Fibroblast of gingiva (primary cell): Measurements from ENCODE around the gene SORCS2.
A peak's percentile ranks its signal among the peaks of the same experiment; 100 is the strongest.
"Not testable (repeated sequence)": the region's sequence is repeated elsewhere in the genome, so short reads cannot be mapped to it uniquely, and the experiment has no call there.

Experiments used
- DNase-seq: peaks from one replicate; pipeline ENCODE4 v3.0.0-alpha.2; 2011; ENCODE audit warnings: low read depth

Gene SORCS2

DNA sequence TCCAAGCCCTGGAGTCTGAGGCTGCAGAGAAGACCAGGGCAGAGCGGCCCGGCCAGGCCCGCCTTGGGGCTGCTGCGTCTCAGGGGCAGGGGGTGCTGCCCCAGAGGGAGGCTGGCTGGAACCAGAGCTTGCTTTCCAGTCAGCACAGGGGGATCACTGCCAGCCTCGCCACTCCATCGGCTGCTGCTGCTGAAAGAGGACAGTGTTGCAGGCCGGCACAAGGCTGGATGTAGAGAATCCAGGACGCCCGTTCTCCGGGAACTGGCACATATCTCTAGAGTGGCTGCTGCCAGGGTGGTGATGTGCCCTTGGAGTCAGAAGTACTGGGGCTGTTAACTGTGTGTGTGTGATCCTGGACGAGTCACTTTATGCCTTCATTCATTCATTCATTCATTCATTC lies 31.9 kb upstream of the SORCS2 start:
- no peak for DNase-seq

DNA sequence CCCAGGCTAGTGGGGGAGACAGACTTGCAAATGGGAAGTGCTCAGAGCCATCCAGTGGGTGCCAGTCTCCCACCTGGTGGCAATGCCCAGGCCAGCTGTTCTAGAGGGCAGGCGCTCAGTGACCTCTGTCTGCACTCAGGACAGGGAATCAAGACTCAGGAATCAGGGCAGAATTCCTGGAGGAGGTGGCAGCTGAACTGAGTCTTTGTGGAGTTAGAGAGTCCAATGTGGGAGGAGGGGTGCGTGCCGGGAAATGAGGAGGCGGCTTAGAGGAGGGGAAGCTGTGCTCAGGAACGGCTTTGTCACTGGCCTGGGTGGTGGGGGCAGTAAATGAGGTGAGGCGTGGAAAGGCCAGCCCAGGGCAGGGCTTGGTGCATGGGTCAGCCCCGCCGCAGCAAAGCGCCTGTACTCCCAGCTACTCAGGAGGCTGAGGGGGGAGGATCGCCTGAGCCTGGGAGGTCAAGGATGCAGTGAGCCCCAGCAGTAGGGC lies 31.3 kb upstream of the SORCS2 start:
- DNase-seq: no peak

DNA sequence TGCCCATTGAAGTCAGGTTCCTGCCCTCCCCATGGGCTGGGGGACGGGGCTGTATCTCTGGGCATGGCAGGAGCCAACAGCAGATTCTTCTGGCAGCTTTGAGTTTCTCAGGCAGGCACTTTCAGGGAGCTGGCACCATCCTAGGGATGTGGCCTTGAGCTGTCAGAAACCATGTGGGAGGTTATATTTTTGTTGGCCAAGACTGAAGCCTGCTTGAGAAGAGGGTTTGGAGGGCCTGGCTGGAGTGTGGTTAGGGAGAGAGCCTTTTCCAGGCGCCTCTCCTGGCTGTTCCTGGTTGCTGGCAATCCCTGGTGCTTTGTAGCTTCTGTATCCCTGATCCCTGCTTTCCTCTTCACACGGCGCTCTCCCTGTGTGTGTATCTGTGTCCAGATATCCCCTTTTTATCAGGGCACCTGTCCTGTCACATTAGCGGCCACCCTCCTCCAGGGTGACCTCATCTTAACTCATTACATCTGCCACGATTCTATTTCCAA lies 30.6 kb upstream of the SORCS2 start:
- DNase-seq: peak; percentile 59

DNA sequence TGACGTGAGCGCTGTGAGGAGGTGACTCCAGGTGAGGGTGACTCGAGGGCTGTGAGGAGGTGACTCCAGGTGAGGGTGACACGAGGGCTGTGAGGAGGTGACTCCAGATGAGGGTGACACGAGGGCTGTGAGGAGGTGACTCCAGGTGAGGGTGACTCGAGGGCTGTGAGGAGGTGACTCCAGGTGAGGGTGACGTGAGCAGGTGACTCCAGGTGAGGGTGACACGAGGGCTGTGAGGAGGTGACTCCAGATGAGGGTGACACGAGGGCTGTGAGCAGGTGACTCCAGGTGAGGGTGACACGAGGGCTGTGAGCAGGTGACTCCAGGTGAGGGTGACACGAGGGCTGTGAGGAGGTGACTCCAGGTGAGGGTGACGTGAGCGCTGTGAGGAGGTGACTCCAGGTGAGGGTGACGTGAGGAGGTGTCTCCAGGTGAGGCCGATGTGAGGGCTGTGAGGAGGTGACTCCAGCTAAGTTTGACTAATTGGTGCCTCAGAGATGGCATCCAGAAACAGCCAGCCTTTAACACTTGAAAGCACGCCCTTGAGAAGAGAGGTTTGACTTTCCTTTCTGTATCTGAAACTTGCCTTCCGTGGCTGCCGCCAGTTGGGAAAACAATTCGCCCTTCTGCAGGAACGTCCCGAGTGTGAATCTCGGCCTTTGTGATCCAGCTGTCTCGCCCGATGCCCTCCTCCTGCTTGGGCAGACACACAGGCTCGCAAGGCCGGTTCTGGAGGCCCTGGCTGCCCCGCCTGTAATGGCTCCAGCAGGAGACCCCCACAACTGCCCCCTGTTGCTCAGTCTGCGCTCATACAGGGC lies 27.1 kb upstream of the SORCS2 start:
- DNase-seq: not testable (repeated sequence)

DNA sequence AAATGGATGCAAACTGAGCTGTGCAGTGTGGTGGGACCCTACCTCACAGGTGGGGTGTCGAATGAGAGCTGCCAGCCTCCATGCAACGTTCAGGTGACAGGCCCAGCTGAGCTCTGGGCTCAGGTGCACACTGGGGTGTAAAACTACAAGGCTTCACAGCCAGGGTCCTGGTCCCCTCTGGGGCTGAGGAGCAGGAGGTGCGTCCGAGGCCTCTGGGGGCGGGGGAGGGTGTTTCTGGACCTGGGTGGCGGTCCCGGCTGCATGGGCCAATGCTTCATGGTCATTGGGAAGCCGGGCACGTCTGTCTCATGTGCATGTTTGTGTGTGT lies 26.5 kb upstream of the SORCS2 start:
- DNase-seq: no peak

DNA sequence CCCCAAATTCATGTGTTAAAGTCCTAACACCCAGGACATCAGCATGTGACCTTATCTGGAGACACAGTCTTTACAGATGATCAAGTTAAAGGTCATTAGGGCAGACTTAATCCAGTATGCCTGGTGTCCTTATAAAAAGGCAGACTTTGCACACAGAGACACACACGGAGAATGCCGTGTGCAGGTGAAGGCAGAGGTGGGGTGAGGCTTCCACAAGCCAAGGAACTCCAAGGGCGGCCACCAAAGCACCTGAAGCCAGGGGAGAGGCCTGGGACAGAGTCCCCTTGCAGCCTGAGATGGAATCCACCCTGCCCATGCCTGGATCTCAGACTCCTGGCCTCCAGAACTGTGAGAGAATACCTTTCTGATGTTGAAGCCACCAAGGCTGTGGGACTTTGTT lies 26.1 kb upstream of the SORCS2 start:
- DNase-seq: no peak

DNA sequence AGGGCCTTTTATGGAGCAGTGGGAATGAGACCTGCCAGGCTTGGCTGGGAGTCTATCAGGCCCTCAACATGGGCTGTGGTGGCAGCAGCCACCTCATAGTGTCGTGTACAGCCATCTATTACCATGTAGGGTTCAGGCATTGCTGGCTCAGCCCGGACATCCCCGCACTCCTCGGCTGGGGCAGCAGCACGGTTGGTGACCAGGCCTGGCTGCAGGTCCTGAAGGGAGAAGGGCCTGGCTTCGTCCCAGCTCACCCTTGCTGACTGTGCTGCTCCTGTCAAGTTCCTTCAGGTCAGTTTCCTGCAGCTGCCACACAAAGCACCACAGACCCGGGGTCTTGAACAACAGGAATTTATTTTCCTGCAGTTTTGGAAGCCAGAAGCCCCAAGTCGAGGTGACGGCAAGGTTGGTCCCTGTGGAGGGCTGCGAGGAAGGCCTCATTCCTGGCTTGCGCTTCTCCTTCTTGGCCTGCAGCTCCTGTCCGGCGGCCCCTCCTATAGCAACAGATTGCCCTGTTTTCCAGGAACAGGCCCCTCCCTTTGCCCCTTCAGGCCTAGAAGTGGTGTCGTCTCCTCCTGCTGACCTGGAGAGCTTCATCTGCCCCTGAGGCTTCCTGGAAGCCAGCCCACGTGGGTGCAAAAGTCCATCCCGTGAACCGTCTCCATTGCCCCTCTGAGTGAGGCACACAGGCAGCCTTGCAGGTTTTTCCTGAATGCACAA lies 25.2 kb upstream of the SORCS2 start:
- DNase-seq: no peak

DNA sequence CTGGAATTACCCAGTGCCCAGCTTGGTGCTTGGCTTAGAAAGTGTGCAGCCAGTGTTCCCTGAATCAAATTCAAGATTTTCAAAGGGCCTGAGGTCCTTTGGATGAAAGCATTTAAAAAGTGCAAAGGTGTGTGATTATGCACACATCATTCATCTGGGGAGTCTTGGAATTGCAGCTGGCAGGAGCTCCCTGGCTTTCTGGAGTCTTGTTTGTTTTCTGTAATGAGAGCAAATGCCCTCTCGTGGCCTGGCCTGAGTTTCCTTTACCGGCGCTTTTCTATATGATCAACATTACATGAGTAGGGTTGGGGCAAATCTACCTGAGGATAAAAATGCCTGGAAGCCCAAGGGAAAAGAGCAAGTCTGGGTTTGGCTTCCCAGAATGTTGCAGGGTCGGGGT lies 24.6 kb upstream of the SORCS2 start:
- no peak for DNase-seq

DNA sequence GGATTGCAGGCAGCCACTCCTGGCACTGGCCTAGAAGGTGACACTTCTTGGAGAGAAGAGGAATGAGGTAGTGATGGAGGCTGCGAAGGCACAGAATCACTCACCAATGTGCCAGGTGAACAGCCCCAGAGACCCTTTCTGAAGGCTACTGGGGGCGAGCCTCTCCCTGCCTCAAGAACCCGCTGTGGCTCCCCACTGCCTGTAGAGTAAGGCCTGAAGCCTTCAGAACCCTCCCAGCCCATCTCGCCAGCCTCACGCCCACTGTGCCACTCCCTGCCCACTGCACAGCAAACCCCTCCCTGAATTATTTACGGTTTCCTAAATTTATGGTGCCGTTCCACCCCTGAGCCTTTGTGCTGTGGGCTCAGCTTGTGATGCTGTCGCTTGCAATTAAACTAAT lies 24.2 kb upstream of the SORCS2 start:
- no peak for DNase-seq

DNA sequence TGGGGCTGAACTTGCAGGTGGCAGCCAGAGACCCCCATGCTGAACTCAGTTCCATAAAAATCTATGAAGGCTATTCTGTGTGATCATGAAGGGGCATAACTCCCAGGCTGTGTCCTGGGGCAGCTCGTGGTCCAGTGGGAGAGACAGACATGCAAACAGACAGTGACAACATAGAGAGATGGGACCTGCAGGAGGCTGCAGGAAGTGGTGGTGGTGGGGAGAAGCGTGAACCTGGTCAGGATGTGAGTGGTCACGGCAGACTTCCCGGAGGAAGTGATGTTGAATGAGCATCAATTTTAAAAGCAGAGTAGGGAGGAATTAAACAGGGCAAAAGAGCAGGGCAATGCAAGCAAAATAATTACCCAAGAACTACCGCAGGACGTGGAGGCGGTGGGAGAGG lies 23.2 kb upstream of the SORCS2 start:
- no peak for DNase-seq

DNA sequence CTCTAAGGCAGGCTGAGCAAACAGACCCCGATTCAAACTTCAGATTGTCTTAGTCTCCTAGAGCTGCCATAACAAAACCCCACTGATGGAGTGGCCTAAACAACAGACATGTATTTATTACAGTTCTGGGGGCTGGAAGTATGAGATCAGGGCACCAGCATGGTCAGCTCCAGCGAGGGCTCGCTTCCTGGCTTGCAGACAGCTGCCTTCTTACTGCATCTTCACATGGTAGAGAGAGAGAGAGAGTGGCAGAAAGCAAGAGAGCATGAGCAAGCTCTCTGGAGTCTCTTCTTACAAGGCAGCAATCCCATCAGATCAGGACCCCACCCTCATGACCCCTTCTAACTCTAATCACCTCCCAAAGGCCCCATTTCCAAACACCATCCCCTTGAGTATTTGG lies 22.3 kb upstream of the SORCS2 start:
- DNase-seq: no peak

DNA sequence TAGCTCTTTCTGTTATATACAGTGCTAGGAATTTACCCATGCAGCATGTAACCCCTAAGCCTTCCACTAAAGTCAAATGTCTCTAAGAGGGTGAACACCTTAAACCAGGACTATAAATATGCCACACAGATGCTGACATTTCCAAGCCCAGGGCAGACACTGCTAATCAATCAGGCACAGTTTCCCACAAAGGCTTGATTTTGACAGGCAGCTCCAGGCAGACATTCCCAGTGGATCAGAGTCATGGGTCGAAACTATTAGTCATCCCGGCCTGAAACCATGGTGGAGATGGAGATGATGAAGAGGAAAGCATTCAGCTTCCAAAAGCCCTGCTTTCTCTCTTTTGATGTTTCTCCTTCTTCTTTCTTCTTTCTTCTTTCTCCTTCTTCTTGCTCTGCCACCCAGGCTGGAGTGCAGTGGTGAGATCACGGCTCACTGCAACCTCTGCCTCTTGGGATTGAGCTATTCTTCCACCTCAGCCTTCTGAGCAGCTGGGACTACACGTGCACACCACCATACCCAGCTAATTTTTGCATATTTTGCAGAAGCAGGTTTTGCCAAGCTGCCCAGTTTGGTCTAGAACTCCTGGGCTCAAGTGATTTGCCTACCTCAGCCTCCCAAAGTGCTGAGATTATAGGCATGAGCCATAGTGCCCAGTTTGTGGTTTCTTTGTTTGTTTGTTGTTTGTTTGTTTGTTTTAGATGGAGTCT lies 21.0 kb upstream of the SORCS2 start:
- DNase-seq: no peak

DNA sequence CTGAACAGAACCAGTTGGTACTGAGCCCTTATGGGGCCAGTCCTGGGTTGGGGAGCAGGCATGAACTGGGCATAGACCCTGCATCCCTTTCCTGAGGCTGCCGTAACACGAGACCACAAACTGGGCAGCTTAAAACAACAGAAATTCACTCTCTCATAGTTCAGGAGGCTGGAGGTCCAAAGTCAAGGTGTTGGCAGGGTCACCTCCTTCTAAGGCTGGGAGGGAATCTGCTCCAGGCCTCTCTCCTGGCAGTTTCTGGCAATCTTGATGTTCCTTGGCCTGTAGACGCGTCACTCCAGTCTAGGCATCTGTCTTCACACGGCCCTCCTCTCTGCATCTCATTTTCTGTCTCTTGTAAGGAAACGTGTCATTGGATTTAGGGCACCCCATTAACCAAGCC lies 19.8 kb upstream of the SORCS2 start:
- DNase-seq: no peak

DNA sequence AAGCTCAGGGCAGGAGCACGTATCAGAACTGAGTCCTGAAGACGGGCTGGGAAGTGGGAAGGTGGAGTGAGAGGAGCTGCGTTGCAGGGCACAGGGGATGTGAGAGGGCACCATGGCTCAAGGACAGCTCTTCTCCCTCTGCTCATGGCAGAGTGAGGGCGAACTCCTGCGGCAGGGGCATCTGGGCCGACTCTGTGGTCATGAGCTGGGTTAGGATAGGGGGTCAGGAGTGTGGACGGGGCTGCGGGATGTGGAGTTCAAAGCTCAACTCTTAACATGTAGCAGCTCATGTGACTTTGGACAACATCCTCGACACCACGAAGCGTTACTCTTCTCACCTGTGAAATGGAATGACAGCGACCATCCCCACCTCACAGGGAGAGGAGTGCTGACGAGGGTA lies 19.4 kb upstream of the SORCS2 start:
- no peak for DNase-seq

DNA sequence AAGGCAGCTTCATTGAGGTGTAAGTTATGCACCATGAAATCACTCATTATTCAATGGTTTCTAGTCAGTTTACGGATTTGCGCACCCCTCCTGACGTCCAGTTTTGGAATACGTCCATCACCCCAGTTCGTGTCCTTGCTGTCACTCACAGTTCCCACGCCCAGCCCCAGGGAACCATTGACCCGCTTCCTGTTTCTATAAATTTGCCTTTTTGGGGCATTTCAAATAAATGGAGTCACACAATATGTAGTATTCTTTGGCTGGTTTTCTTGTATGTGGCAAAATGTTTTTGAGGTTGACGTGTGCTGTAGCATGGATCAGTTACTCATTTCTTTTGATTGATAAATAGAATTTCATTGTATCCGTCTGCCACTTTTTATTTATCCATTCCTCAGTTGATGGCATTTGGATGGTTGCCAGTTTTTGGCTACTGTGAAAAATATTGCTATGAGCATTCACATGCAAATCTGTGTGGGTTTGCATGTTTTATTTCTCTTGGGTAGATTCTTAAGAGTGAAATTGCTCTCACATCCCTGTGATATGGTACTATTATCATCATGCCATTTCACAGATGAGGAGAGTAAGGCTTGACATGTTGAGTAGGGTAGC lies 18.4 kb upstream of the SORCS2 start:
- DNase-seq: no peak

DNA sequence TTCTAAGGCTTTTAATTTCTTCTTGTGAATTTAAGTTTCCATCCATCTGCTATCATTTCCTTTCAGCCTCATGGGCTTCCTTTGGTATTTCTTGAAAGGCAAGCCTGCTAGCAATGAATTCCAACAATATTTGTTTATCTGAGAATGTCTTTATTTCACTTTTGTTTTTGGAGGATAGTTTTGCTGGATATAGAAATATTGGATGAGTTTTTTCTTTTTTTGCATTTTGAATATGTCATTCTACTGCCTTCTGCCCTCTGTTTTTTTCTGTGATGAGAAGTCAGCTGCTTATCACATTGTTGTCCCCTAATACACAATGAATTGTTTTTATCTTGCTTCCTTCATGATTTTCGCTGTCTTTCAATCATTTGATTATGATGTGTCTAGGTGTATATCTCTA lies 13.2 kb upstream of the SORCS2 start:
- no peak for DNase-seq

DNA sequence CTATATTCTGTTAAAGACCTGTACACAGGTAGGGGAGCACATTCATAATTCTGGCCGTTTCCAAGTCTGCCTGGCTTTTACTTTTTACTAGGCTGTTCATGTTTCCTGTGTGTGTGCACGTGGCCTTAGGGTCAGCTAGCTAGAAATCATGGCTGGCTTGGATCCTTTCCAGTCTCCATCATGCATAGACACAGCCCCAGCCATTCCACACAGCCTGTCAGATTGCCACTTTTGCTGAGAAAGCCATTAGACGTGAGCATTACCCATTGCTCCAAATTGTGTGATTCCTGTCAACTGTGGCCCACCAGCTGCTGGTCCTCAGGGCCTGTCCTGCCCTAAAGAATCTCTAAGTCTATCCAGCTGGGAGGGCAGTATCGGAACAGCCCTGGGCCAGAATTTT lies 11.4 kb upstream of the SORCS2 start:
- no peak for DNase-seq

DNA sequence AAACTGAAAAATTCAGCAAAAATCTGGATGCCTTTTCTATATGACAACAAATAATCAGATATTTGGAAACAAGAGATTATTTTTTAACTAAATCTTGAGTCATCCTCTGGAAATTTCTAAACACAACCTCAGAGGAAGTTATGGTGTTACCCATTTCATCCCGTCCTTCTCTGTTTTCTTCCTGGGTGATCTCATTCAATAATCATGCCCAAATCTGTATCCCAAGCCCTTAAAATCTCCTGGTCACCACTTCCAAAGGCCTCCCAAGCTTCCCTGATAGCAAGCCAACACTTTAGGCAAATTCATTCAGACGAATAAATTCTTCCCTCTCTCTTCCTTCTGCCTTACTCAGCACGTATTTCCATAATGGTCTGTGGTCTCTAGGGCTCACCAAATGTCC lies 9.7 kb upstream of the SORCS2 start:
- DNase-seq: no peak

DNA sequence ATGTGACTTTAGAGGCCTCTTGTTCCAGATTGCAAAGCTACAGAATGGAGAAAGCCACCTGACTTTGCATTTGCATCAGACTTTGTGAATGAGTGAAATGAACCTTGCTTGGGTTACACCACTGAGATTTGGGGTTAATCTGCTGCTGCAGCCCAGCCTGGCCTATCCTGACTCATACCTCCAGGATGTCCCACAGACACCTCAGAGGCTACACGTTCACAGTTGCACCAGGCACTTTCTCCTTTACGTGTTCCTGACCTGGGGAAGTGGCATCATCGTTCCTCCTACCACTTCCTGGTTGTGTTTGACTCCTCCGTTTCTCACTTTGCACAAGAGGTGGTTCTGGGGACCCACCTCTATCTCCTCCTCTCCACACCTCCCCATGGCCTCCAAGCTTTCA lies 9.2 kb upstream of the SORCS2 start:
- DNase-seq: no peak

DNA sequence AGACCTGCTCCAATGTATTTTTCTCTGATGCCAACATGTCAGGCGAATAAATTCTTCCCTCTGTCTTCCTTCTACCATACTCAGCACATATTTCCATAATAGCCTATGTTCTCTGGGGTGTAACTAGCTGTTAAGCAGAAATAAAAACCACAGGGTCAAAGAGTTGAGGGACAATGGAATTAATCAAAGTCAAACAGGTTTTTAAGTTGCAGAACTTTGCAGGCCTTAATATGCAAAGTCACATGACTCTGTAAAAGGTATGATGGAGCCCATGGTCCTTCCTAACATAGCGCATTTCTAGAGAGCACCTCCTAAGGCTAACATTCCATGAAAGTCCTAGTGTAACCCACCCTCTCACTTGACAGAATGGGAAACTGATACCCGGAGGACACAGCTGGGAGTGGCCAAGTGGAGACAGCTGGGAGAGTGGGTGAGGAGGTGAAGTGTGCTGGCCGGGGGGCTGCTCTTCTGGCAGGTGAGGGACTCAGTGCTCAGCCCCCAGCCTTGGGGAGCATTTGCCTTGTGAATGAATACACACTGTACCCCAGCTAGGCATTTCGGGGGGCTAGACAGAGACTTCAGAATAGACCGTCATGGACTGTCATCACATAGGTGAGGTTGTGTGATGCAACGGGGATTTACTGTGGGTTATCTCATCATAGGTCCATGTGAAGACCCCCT lies 8.4 kb upstream of the SORCS2 start:
- DNase-seq: no peak

DNA sequence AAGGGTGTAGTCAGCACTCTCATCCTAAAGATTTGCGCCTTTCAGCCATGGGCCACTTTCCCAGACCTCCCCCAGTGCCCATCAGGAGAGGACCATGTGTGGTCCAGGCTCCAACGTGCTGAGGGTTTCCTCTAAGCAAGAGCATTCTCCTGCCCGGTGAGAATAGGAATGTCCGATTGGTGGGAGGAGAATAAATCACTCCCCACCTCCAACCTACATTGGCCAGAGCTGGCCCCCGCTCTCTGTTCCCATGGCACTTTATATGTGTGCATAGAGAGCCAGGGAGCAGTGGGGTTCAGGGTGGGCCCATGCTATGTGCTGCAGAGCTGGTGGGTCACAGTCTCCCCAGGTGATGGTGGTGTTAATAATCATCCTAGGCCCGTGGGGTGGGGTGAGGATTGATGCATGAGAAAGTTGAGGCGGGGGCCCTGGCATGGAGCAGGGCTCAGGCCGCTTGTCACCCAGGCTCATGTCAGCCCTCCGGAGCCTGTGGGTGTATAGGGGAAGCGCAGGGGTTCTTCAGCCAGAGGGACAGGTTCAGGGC lies 6.8 kb upstream of the SORCS2 start:
- no peak for DNase-seq

DNA sequence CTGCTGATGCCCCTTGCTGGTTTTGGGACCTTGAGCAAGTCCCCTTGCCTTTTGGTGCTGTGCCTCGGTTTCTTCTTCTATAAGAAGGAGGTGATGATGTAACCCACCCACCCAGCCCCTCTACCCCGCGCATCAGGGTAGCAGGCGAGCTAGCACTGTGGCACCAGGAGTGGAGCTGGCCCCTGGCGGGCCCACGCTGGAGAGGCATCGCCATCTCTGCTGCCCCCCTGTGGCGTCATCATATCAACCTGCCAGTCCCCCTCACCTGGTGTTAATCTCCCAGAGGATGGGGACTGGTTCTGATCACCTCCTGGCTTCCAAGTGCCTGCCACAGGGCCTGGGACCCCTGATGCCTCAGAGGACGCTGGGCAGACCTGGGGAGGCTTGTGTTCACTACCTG lies 6.3 kb upstream of the SORCS2 start:
- no peak for DNase-seq
